ENCODE measurements around the gene NDUFS4.

GRCh38 chr5:53678981-53679660 is 118.7 kb downstream of the NDUFS4 start:
- TF ChIP-seq TEAD4 (IDR thresholded peaks at IDR 0.05) (no peak), EGR1 (IDR thresholded peaks at IDR 0.05) (no peak), FOXM1 (IDR thresholded peaks at IDR 0.05; ENCODE audit: borderline replicate concordance, low read depth) (no peak)

Data from Ishikawa (cell line).